ENCODE data around the gene YAP1.
"Not testable (repeated sequence)": the region's sequence is repeated elsewhere in the genome, so short reads cannot be mapped to it uniquely, and the experiment has no call there.

YAP1 gene

GRCh38 chr11:102196816-102197215 lies 86.6 kb downstream of the YAP1 start:
- no peak overlapping the region for H3K4me3 ChIP-seq (ENCODE audit: insufficient read depth, low read length, poor library complexity, severe bottlenecking)
- H3F3A ChIP-seq (ENCODE audit: insufficient read depth), result no peaks in the 10 kb centered on the region
- H3K27me3 ChIP-seq (ENCODE audit: low read length), result no peaks in the 10 kb centered on the region
- TF ChIP-seq, protein P1, sequence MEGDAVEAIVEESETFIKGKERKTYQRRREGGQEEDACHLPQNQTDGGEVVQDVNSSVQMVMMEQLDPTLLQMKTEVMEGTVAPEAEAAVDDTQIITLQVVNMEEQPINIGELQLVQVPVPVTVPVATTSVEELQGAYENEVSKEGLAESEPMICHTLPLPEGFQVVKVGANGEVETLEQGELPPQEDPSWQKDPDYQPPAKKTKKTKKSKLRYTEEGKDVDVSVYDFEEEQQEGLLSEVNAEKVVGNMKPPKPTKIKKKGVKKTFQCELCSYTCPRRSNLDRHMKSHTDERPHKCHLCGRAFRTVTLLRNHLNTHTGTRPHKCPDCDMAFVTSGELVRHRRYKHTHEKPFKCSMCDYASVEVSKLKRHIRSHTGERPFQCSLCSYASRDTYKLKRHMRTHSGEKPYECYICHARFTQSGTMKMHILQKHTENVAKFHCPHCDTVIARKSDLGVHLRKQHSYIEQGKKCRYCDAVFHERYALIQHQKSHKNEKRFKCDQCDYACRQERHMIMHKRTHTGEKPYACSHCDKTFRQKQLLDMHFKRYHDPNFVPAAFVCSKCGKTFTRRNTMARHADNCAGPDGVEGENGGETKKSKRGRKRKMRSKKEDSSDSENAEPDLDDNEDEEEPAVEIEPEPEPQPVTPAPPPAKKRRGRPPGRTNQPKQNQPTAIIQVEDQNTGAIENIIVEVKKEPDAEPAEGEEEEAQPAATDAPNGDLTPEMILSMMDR (IDR thresholded peaks at IDR 0.05; ENCODE audit: insufficient read depth, low read length, poor library complexity, severe bottlenecking), result no peak
- TF ChIP-seq EZH2phosphoT487 (conservative IDR thresholded peaks at IDR 0.05; ENCODE audit: low read length), result no peak
- no peaks in the 10 kb centered on the region for H3K9me2 ChIP-seq (replicated peaks; ENCODE audit: insufficient read depth, low read length)
- H3K9ac ChIP-seq (ENCODE audit: low read length), result no peak overlapping the region
- H3K27ac ChIP-seq (ENCODE audit: low read depth, low read length), result no peak overlapping the region
- no peaks in the 10 kb centered on the region for H4K20me1 ChIP-seq (ENCODE audit: low read depth, low read length)
- H3K9me3 ChIP-seq (ENCODE audit: insufficient read depth, low read length), result no peaks in the 10 kb centered on the region
- no peak overlapping the region for H3K4me2 ChIP-seq (ENCODE audit: low read depth, low read length, poor library complexity, severe bottlenecking)
- H3K36me3 ChIP-seq (ENCODE audit: low read length), result no peaks in the 10 kb centered on the region
- no peak overlapping the region for H2AFZ ChIP-seq (ENCODE audit: low read depth, low read length, severe bottlenecking)
- H3K79me2 ChIP-seq (ENCODE audit: insufficient read depth, low read length), result no peaks in the 10 kb centered on the region

GRCh38 chr11:102197670-102198139 lies 87.5 kb downstream of the YAP1 start:
- Histone ChIP-seq H3K27me3 (ENCODE audit: low read length) (no peaks in the 10 kb centered on the region), H3K27ac (ENCODE audit: low read depth, low read length) (no peak overlapping the region), H3K9ac (ENCODE audit: low read length) (no peak overlapping the region), H3K4me3 (ENCODE audit: insufficient read depth, low read length, poor library complexity, severe bottlenecking) (no peak overlapping the region), H4K20me1 (ENCODE audit: low read depth, low read length) (no peaks in the 10 kb centered on the region), H3K79me2 (ENCODE audit: insufficient read depth, low read length) (no peaks in the 10 kb centered on the region), H3K9me3 (ENCODE audit: insufficient read depth, low read length) (no peaks in the 10 kb centered on the region), H2AFZ (ENCODE audit: low read depth, low read length, severe bottlenecking) (no peak overlapping the region), H3K36me3 (ENCODE audit: low read length) (no peaks in the 10 kb centered on the region), H3K4me2 (ENCODE audit: low read depth, low read length, poor library complexity, severe bottlenecking) (no peak overlapping the region), H3K9me2 (replicated peaks; ENCODE audit: insufficient read depth, low read length) (no peaks in the 10 kb centered on the region), H3F3A (ENCODE audit: insufficient read depth) (no peaks in the 10 kb centered on the region)
- TF ChIP-seq, protein P1 (IDR thresholded peaks at IDR 0.05; ENCODE audit: insufficient read depth, low read length, poor library complexity, severe bottlenecking), result no peak
- TF ChIP-seq EZH2phosphoT487 (conservative IDR thresholded peaks at IDR 0.05; ENCODE audit: low read length), result no peak

GRCh38 chr11:102199673-102200072 lies 89.4 kb downstream of the YAP1 start:
- TF ChIP-seq EZH2phosphoT487 (conservative IDR thresholded peaks at IDR 0.05; ENCODE audit: low read length), result no peak
- TF ChIP-seq, protein P1 (IDR thresholded peaks at IDR 0.05; ENCODE audit: insufficient read depth, low read length, poor library complexity, severe bottlenecking), result no peak
- Histone ChIP-seq H3F3A (ENCODE audit: insufficient read depth) (no peaks in the 10 kb centered on the region), H3K79me2 (ENCODE audit: insufficient read depth, low read length) (no peaks in the 10 kb centered on the region), H3K9me3 (ENCODE audit: insufficient read depth, low read length) (no peaks in the 10 kb centered on the region), H3K4me2 (ENCODE audit: low read depth, low read length, poor library complexity, severe bottlenecking) (no peak overlapping the region), H3K36me3 (ENCODE audit: low read length) (no peaks in the 10 kb centered on the region), H4K20me1 (ENCODE audit: low read depth, low read length) (no peaks in the 10 kb centered on the region), H3K9ac (ENCODE audit: low read length) (no peak overlapping the region), H2AFZ (ENCODE audit: low read depth, low read length, severe bottlenecking) (no peak overlapping the region), H3K9me2 (replicated peaks; ENCODE audit: insufficient read depth, low read length) (no peaks in the 10 kb centered on the region), H3K27me3 (ENCODE audit: low read length) (no peaks in the 10 kb centered on the region), H3K27ac (ENCODE audit: low read depth, low read length) (no peak overlapping the region), H3K4me3 (ENCODE audit: insufficient read depth, low read length, poor library complexity, severe bottlenecking) (no peak overlapping the region)

DNA sequence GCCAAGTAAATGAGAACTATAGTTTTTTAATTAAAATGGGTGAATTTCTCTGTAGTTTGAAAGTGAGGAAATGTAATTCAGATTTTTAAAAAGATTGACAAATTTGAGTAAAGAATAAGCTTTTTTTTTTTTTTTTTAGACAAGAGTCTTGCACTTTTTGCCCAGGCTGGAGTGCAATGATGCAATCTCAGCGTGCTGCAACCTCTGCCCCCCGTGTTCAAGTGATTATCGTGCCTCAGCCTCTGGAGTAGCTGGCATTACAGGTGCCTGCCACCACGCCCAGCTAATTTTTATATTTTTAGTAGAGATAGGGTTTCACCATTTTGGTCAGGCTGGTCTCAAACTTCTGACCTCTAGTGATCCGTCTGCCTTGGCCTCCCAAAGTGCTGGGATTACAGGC lies 90.1 kb downstream of the YAP1 start:
- not testable (repeated sequence) for H4K20me1 ChIP-seq (ENCODE audit: low read depth, low read length); H2AFZ ChIP-seq (ENCODE audit: low read depth, low read length, severe bottlenecking); H3K9me3 ChIP-seq (ENCODE audit: insufficient read depth, low read length); H3K9me2 ChIP-seq (replicated peaks; ENCODE audit: insufficient read depth, low read length); H3K9ac ChIP-seq (ENCODE audit: low read length); H3K36me3 ChIP-seq (ENCODE audit: low read length); H3K4me2 ChIP-seq (ENCODE audit: low read depth, low read length, poor library complexity, severe bottlenecking); H3K27me3 ChIP-seq (ENCODE audit: low read length); H3K79me2 ChIP-seq (ENCODE audit: insufficient read depth, low read length); H3K27ac ChIP-seq (ENCODE audit: low read depth, low read length); H3K4me3 ChIP-seq (ENCODE audit: insufficient read depth, low read length, poor library complexity, severe bottlenecking); H3F3A ChIP-seq (ENCODE audit: insufficient read depth)
